ENCODE data around the gene LSAMP.
A peak's percentile ranks its signal among the peaks of the same experiment; 100 is the strongest.
"Not testable (repeated sequence)": the region's sequence is repeated elsewhere in the genome, so short reads cannot be mapped to it uniquely, and the experiment has no call there.

LSAMP gene

DNA sequence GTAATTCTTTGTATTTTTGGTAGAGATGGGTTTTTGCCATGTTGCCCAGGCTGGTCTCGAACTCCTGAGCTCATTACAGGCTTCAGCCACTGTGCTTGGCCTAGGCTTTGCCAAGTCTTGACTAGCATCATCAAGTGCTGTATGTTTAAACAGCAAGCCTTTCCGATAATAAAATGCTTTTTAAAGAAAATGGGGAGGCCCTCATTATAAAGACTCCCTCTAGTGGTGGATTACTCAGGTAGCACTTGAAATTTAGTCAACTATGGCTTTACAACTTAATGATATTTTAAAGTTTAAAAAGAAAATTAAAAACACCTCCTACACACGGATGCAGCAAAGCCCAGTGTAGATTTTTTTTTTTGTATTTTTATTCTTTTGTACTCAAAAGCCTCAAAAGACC lies 608.3 kb downstream of the LSAMP start:
- peak; percentile 11 for DNase-seq (ENCODE audit: low read depth)

DNA sequence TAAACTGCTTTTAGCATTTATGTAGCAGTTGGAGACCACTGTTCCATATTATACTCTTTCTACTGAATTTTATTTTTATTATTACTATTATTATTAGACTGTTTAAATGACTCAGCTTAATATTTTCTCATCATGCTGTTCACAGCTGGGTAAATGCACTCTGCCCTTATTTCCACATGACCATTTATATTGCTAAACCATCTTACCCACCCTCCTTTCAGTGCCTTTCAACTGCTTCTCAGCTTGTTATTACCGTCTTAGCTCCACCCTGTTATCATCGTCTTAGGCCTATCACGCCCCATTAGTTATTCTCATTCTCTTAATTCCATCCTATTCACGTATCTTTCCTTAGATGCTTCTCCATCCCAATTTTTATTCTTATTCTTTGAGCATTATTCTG lies 609.3 kb downstream of the LSAMP start:
- DNase-seq (ENCODE audit: low read depth) = no peak

DNA sequence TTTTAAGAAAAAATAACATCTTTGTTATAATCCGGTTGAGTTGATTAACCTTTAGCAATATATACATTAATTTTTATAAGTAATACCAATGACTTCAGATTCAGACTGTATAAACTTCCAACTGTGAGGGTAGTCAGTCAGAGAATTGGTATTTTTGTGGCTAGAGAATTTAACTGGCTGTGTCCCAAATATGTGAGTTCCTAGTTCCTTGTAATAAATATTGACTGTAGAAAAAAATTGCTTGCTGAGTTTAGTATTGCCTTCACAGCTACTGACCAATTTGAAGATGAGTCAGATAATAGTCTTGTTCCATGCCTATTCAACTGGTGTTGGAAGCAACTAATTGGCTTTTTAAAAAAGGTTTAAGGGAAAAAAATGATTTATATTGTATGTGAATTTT lies 611.2 kb downstream of the LSAMP start:
- peak; percentile 65 for DNase-seq (ENCODE audit: low read depth)

DNA sequence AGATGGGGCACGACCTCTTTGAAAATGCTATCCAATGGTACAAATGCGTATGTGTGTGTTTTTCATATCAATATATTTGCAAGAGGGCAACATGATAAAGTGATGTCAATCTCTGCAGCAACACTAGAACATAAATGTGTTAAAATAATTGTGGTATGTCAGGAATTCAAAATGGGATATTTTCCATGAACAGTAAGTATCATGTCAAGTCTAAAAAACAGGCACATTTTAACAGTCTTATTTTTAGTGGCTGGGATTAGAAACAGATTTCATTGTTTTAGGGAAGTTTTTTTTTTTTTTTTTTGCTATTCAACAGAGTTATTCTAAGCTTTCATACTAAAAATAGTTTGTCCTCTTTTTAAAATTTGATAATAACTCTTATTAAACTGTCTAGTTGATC lies 612.2 kb downstream of the LSAMP start:
- DNase-seq (ENCODE audit: low read depth) = peak; percentile 44

DNA sequence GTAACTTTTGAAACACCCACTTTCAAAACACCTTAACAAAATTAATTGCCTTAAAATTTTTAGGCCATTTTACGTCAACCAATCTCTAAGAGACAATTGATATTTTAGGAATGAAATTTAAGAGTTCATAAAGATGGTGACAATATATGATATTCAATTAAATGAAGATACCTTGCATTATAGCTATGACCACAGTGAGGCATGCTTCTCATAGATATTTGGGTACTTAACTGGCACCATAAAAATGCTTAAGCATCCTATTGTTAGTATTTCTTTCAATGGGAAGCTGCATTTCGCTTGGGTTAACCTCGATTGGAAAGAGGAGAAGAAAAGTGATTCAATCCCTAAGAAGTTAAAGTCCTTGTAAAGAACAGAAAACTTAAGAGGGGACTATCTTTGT lies 613.0 kb downstream of the LSAMP start:
- no peak for DNase-seq (ENCODE audit: low read depth)

DNA sequence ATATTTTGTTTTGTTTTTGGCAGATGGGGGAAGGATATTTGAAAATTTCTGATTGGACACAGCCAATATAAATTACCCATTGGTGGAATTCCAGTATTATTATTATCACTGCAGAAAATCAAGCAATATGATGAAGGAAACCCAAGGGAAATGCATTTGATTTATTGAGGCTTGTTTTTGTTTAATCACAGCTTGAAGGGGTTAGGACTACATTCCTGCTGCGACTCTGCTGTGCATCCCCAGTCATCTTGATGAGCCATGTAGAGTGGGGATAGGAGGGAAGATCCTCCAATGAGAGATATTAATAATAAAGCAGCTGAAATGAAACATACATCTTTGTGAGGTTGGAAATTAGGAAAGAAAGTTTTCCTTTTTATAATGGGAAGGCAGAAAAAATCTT lies 613.4 kb downstream of the LSAMP start:
- no peak for DNase-seq (ENCODE audit: low read depth)

DNA sequence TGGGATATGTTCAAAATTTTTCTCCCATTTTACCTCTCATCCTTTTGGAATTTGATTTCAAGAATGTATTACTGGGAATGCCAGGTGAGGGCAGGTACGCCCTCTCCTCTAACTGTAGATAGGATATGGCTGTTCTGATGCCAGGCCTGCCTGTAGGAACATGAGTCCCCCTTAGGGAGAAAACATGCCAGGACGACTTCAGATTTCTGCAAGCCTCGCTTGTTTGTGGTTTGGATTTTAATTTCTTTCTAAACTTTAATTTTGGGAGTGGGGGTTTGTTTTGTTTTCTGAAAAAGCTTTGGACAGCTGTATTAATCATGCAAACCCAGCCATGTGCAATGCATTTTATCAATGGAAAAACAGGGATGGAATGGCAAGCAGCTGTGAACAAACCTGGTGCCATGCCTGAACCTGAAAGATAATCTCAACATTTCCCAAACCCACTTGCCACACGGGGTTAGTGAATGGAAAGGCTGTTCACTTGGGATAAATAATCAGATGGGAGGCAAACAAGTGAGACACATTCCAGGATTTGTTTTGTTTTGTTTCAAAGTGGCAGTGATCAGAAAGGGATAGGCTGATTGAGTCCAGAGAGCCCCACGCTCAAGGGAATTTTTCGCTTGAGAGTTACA lies 614.4 kb downstream of the LSAMP start:
- peak; percentile 3 for DNase-seq (ENCODE audit: low read depth)

DNA sequence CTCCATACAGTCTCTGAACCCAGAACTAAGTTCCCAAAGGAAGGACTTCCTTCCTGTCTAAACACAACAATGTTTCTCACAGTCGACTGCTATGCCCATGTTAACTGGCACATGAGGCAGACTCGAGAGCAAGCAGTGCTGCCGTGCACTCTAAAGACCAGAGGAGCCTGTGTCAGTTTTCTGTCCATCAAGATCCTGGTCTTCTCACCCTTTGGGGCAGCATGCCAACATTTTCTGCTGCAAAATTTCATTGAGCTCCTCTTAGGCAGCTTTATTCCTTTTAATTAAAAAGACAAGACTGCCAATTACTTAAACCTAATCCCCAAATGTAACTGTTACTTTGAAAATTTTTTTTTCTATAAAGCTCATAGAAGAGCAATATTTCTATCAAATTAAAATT lies 616.9 kb downstream of the LSAMP start:
- DNase-seq (ENCODE audit: low read depth) = no peak

DNA sequence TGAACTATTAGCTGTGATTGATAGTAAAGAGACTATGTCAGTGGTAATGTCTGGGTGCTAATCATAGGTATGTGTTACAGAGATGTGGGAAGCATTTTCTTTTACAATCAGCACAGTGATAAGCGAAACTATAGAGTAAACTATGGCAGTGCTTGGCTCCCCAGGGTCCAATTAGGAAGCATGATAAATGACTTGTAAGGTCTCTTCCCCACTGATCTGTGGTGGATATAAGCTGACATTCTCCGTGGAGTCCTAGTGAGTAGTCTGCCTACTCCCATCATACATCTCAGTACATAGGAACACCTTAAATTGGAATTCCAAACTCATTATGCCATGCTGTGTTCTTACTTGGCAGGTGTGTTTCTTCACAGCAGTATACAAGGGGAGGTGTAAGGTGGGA lies 617.8 kb downstream of the LSAMP start:
- no peak for DNase-seq (ENCODE audit: low read depth)

DNA sequence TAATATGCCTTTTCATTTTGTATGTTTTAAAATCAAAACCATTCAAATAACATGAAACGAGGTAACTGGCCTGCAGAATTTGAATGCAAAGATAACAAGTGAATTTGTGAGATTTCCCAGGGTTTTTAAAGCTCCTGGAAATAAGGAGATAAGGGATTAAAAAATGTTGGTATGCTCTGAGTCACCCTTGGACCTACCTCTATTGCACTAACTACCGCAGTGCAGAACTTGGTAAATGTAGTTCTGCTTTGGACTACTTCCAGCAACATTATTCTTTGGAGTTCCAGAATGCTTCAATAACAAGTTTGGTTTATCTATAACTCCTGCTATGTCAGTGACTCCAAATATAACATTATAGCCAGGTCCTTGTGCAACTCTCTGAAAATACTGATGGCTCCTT lies 620.2 kb downstream of the LSAMP start:
- no peak for DNase-seq (ENCODE audit: low read depth)

DNA sequence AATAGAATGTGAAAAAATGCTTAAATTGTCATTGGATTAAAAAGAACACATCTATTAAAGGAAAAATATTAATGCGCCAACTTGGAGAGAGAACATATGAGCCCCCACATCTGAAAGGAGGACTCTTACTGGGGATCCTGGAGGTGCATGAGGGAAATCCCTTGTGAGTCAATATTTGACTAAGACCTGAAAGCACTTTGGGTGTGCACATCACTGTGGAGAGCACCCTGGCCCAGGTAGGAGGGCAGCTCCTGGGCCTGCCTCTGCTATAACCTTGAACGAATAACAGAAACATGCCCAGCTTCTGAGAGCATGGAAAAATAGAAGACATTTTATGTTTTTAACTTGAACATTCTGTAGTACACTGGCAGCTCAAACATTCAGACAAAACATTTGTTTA lies 622.2 kb downstream of the LSAMP start:
- DNase-seq (ENCODE audit: low read depth) = no peak

DNA sequence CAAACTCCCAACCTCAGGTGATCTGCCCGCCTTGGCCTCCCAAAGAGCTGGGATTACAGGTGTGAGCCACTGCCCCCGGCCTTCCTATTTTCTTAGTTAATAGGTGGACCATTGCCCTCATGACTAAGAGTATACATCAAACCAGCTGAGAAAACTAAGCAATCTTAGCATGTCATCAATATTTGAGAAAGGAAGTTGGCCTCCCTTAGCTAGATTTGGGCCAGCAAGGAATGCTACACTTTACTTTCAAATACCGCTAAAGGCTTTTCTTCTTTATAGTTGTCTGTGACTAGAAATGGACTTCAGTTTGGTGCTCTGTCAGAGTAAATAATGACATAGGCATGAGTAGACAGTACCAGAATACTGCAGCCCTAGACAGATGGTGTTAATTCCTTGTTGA lies 622.7 kb downstream of the LSAMP start:
- no peak for DNase-seq (ENCODE audit: low read depth)

DNA sequence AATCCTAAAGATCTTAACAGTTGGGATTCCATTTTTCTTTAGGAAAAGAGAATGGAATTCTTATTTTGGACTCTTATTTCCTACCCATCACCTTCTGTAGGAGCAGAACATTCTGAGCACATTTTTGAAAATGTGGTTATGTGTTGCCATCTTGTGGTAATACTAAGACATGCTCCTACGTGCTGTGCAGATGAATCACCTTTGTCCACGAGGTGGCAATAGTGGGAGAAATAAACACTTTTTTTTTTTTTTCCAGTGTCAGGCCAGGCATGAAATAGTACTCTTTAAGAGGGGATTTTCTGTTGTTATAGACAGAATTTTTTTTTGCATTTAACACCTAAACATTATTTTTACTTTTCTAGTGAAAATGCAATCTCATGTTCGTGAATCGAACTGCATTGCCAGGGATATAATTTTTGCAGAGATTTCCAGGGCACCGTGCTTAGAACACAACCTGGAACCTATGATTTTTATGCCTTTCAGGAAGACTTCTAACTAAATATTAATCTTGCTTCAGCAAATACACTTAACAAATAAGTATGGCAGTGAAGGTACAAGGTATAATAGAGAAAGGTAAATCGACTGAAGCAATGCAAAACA lies 625.4 kb downstream of the LSAMP start:
- peak; percentile 78 for DNase-seq (ENCODE audit: low read depth)

DNA sequence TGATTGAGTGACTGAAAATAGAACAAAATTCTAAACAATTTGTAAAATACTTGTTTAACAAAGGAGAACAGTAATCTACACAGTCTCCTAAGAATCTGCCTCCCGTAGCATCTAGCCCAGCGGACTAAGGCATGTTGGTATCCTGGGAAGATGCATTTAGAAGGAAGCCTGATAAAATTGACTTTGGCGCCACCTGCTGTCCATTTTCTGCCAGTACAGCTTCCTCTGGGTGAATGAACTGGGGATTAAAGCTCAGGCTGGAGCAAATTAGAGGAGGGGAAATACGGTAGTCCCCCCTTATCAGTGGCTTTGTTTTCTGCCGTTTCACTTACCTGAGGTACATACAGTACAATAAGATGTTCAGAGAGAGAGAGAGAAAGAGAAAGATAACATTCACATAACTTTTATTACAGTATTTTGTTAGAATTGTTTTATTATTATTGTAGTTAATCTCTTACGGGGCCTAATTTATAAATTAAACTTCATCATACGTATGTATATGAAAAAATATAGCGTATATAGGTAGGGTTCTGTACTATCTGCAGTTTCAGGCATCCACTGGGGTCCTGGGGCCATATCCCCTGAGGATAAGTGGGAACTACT lies 630.4 kb downstream of the LSAMP start:
- DNase-seq (ENCODE audit: low read depth) = peak; percentile 57

DNA sequence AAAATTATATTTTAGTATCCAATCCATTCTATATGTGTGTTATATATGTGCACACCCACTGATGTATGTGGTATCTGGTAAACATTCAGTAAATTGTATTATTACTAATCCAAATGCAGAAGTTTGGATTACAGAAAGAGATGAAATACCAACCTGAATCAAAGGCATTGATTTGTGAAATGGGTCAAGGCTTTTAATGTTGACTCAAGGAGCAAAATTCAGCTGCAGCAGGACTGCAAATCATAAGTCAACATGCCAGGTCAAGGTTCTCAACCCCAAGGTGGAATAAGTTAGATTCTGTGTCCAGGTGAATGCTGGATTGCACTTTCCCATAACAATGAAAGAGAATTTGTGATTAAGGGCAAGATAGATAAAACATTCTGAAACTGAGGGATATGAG lies 631.3 kb downstream of the LSAMP start:
- DNase-seq (ENCODE audit: low read depth) = no peak

DNA sequence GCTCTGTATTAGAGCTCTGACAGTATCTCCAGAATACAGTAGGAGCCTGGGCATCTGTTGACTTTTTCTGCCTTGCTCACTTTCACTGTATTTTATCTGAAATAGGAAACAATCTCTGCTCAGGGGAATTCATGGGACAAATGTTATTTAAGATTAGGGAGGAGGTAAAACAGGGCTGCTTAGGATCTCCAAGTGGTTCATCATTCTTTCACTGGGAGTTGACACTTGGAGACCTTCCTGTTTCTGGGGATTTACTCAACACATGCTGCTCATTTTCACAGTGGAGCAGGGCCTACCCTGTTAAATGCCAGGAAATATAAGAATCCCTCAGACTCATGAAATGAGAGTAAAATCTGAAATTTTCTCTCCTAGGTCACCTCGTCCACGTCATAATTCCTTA lies 636.5 kb downstream of the LSAMP start:
- no peak for DNase-seq (ENCODE audit: low read depth)

DNA sequence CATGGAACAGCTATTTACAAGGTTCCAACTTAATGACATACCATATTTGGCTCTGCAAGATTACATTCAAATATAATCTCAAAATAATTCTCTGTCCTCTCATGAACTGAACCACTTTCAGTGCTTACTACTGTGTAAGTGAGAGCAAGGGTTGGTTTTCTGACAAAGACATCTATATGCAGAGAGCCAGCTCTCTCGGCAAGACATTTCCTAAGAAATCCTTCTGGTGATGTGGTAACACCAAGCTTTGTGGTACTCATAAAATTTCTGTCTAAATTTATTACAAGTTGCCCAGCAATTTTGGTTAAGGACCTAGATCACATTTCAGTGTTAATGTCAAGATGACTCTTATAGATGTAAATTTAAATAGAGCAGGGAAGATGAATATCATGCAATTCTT lies 637.0 kb downstream of the LSAMP start:
- peak; percentile 65 for DNase-seq (ENCODE audit: low read depth)

DNA sequence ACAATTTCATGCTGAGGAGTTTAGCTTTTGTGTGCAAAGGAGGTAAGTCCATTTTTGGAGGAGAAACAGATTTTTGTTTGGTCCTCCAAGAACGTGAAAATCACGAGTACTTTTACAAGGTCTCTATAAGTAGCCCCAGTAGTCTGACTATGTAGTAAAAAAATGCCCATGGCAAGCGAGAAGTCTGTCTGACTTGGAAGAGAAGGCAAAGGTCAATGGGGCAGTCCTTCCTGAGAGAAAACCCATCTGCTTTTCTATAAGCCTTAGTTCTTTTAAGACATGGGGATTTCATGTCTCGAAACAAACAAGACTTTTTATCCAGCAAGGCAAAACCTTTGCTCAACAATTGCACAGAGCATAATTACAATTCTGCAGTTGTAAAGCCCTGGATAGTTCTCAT lies 638.8 kb downstream of the LSAMP start:
- peak; percentile 24 for DNase-seq (ENCODE audit: low read depth)

DNA sequence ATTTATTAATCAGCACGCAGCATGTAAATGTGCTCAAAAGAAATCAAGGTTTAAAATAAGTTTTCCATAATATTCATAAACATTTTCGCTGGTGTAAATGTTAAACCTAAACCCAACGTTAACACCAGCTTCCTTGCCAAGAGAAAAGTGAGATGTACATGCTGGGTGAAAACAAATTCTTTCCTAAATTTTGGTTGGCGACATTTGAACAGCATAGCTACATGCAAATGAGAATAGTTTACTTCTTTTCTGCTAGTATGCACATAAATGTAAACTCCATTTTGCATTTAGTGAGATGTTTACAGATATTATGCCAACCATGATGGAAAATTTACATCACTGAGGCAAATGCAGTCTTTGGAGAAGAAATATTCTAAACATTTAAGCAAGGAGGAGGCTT lies 639.8 kb downstream of the LSAMP start:
- no peak for DNase-seq (ENCODE audit: low read depth)

DNA sequence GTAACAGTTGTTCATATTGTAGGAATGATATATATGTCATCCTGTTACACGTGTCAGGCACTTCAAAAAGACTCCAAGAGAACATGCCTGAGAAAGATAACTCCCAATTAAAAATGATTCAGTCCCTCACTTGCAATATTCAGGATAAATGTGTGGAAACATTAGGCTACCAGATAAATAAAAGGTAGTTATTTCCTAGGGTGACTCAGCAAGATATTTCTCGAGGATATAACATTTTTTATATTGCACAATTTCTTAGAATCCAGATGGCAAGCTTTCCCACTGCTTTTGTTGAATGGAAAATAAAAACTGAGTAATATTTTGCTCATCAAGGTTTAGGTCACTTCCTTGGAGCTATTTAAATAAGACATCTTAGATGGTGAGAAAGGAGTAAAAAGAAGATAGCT lies 640.6 kb downstream of the LSAMP start:
- DNase-seq (ENCODE audit: low read depth) = peak; percentile 85

DNA sequence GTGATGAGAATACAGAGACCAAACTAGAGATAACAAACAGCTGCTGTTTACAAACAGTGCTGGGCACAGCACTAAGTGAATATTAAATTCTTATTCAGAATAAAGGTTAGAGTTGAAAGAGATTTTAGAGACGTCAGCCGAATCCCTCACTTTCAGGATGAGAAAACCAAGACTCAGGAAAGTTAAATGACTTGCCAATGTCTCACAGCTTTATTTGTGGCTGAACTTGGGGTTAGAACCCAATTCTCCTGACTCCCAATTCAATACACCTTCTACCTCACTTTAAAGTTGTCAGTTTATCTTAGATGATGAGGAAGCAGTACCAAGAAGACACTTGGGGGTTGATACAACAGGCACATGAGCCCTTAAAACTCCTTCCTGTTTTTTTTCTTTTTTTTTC lies 641.1 kb downstream of the LSAMP start:
- DNase-seq (ENCODE audit: low read depth) = no peak

DNA sequence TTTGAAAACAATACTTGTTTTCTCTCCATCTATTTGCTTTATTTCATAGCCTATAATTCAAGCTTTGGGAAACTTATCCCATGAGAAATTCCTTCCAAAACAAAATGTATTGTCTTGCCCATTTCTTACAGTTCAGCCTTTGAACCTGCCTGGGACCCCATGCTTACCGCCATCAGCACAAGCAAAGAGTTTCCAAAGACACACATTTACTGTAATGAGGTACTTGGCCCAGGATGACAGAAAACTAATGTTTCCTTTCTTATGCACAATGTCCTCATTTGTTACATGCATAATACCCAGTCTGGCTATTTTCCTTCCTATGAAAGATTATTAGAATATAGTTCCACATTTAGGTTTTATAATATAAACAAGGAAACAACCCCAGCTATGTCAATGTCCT lies 641.6 kb downstream of the LSAMP start:
- no peak for DNase-seq (ENCODE audit: low read depth)

DNA sequence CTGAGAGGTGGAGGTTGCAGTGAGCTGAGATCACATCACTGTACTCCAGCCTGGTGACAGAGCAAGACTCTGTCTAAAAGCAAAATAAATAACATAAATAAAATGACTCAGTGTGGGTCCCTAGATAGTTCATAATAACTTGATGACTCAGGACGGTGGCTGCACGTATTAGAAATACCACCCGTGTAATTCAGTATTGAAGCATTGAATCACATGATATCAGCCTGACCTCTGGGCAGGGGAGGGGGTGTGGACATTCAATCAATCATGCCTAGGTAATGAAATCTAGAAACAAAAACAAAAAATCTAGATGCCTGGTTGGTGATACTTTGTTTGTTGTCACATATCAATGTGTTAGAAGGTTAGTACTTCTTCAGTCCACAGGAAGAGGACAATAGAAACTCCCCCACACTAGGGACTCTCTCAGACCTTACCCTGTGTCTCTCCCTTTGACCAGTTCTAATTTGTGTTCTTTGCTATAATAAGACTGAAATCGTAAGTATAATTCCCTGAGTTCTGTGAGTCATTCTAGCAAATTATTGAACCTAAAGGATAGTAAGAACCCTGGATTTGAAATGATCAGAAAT lies 644.7 kb downstream of the LSAMP start:
- peak; percentile 23 for DNase-seq (ENCODE audit: low read depth)

DNA sequence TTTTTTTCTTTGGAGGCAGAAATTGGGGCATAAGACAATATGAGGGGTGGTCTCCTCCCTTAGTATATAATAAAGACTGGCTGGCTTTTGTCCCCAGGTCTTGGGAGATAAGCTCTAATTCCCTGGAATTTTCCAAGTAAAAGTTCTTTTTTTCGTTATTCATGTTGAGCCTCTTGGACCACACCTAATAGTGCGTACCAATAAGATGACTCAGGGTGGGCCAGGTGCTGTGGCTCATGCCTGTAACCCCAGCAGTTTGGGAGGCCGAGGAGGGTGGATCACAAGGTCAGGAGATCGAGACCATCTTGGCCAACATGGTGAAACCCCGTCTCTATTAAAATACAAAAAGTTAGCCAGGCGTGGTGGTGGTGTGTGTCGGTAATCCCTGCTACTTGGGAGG lies 645.2 kb downstream of the LSAMP start:
- DNase-seq (ENCODE audit: low read depth) = not testable (repeated sequence)
